NCI-H526 treated with DMSO at 0.1 percent for 48 hours (cell line): ENCODE data around the gene LIN52.

Experiments used
- DNase-seq: peaks from one replicate; lab custom pipeline; 2025; lab: John Stamatoyannopoulos, UW

Gene LIN52

DNA sequence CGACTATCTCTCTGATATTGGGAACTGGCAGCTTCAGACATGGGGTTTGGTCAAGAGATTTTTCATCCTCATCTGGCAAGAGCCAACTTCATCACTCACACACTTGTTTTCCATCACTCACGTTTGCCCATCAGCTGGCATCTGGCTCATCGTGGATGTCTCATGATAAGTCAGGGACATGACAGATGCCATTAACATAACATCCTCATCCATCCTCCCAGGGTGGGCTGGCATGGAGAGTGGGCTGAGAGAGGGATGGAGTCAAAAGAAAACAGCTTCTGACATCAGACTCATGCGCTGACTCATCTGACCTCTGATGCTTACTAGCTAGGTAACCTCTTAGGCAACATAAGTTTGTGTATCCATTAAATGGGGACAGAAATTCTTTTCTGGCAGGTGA, 152.7 kb downstream of the LIN52 start:
- no peak for DNase-seq

DNA sequence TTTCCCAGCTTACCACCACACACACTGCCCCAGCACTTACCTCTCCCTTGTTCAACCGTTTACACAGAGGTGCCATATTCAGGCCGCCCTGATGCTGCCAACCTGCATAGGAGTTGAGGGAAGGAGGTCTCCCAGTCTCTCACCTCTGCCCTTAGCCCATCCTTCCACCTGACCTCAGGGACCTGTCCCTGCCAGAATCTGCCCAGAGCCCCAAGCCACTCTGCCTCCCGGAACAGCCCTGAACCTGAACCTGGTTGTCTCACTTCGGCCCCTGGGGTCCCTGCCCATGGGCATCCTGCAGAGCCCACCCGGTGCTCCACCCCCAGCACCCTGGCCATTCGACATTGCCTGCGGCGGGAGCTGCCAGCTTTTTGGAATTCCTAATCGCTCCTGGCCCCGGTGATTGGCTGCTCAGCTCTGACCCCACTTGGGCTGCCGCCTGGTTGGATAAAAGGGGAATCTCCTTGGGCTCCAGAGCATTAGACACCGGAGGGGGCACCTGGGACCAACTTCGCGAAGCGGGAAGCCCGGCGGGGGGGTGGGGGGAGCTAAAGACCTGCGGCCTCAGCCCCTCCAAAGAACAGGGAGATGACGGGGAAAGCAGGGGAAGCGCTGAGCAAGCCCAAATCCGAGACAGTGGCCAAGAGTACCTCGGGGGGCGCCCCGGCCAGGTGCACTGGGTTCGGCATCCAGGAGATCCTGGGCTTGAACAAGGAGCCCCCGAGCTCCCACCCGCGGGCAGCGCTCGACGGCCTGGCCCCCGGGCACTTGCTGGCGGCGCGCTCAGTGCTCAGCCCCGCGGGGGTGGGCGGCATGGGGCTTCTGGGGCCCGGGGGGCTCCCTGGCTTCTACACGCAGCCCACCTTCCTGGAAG, 154.5 kb downstream of the LIN52 start, which contains the start of gene VSX2:
VSX2 (plus strand) TSS at position 476 of the 874 bp plus-strand sequence; CDS start at position 589, 113 bp downstream.
- DNase-seq, result no peak

DNA sequence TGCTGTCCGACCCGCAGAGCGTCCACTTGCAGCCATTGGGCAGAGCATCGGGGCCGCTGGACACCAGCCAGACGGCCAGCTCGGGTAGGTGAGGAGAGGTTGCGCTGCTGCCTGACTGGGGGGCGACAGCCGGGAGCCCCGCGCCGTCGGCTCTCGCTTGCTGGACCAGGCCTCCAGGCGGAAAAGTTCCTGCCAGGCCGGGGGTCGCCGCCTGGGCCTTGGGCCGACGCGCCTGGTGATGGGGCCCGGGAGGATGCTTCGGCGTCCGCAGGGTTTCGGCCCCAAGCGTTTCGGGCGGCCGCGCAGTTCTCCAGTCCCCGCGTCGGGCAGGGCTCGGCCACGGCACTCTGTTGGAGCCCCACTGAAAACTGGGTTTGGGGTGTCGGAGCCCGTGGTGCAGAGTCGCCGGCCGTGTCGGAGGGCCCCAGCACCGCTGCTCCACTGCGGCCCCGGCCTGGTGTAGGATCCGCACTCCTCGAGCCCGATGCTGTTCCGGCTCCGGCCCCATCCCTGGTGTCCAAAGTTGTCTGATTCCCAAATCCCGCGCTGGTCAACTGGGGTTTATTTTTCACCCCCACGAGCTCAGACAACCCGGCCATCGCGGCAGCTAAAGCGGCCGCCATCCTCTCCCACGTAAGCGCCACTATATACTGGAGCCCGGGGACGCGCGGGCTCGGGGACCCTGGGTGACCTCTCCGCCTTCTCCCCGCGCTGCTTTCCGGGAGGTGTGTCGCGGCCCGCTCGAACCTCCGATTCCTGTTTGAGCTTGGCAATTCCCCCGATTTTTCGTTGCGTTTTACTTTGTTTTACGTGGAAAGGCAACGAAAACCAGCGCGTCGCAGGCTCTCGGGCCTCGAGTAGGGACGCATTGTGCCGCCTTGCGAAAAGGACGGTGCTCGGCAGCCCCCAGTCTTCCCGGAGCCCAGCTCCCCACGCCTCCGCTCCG, 155.4 kb downstream of the LIN52 start:
- DNase-seq, result no peak

DNA sequence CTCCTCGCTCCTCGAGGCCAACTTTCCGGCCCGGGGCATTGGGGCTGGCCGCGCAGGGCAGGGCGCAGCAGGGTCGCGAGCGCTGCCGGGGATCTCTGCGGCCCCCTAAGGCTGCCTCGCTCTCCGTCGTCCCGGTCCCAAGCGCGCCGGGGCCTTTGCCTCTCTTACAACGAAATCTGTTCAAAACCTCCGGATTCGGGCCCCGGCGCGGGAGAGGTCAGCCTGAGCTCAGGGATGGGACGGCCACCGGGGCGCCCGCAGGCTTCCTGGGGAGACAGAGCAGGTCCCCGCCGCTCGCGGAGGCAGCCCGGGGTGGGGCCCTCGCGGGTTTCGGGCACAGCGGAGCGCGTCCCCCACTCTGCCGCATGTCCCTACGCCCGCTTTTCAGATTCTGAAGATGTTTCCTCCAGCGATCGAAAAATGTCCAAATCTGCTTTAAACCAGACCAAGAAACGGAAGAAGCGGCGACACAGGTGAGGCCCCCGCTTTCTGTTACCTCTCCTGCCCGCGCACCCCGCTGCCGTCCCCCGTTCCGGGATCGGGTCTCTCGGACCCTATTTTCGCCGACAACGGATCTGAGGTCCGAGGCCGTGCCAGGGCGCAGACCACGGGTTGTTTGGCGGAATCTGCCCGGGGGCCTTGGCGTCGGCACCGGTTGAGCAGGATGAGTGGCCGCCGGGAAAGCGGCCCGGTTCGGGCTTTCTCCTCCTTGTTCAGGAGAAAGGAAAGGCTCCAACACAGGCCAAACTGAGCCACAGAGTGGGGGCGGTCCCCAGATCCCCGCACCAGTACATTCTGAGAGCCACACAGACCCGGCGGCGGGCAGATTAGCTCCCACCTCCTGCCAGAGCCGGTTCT, 156.3 kb downstream of the LIN52 start:
- DNase-seq, result no peak

DNA sequence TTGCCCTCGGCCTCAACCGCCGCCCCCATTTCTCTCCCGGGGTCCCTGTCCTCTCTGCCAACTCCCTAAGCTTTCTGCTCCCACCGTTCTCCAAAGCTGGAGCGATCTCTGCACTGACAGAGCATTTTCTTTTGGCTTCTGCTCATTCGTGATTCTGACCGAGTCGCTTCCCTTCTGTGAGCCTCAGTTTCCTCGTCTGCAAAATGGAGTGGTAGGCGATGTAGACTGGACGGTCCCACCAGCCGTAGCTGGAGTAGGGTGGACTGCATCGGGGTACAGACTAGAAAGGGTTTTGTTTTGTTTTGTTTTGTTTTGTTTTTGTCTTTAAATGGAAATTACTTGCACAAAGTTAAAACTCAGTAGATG, 156.9 kb downstream of the LIN52 start:
- no peak for DNase-seq

DNA sequence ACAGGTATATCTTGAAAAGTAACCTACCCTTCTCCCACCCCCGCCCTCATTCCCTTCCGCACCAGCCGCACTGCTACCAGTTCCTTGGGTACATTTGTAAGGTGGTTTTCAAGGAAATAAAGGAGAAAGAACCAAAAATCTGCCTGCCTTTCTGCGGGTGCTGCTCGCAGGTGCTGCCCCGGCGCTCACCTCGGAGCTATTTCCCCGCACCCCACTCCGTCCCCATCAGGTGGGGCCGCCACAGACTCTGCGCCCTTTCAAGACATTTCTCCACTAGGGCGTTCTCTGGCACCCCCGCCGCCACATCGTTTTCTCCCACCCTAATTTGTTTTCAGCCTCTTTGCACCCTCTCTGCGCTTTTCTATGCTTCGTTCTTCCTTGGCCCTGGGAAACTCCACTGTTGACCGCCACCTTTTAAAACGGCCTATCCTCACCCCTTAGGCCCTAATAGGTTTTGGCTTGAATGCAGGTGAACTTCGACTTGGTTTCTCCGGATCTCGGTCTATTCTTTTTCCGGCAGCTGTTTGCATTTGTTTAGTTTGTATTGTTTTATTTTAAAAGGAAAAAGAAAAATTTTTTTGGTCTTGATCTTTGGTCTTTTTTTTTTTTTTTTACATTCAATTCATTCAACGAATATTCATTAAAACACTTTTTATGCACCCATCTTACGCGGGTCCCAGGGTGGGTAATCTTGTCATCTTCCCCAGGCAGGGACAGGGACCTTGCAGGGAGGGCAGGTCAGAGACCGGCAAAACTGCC, 157.4 kb downstream of the LIN52 start:
- DNase-seq, result no peak

DNA sequence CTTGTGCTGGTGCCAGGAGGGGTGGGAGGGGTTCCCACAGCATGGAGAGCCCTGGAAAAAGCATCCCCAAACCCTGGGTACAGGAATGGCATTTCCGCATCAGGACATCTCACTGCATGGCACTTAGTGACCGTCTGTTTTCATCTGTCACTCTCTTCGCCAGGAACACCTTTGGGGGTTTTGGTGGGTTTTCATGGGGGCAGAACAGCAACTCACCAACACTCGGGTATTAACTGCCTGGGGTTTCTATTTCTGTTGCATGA, 158.0 kb downstream of the LIN52 start:
- DNase-seq, result no peak

DNA sequence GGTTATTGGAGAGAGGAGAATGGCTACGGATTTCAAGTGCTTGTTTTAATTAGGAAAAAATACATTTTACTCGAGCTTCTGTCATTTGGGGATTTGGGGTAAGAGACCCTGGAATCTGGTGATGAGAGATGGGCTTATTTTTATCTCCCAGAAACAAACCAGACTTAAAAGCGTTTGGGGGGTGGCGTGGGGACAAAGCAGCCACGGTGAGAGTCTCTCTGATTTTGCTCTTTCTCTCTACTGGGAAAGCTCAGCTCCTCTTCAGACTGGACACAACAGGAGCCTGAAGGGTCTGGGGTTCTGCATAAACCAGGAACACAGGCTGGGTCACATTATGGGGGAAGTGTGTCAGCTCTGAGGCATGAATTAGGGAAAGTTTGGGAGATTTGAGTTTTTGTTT, 158.3 kb downstream of the LIN52 start:
- DNase-seq, result no peak

DNA sequence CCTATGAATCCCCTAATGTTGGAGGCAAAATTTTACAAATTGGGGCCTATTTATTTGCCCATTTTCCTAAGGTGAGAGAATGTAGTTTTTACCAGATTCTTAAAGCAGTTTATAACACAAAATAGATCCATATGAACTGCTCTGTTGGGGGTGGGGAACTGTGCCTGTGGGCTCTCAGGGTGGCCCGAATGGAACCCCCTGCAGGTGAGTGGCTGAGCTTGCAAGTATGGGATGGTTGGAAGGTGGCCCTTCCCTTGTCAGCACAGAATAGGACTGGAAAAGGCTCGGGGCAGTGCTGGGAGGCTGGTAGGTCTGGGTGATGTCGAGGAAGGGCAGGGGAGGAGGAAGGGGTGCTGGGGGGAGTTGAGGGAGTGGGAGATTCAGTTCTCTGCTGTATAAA, 159.4 kb downstream of the LIN52 start:
- DNase-seq, result no peak

DNA sequence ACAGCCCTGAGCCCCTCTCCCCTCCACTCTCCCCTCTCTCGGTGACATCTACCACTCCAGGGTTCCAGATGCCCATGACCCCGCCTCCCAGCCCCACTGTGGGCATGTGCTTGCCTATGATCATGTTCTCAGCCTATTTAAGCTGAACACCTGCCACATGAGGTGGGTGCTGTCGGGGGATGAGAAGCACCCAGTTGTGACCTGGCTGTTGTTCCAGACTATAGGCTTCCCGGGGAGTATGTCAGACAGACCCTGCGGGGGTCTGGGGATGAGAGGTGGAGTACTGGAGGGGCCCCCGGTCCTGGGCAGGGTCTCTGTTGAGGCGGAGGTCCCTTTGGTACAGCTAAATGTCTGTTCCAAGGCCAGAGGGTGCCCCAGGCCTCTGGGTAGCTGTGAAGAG, 160.5 kb downstream of the LIN52 start:
- DNase-seq, result no peak

DNA sequence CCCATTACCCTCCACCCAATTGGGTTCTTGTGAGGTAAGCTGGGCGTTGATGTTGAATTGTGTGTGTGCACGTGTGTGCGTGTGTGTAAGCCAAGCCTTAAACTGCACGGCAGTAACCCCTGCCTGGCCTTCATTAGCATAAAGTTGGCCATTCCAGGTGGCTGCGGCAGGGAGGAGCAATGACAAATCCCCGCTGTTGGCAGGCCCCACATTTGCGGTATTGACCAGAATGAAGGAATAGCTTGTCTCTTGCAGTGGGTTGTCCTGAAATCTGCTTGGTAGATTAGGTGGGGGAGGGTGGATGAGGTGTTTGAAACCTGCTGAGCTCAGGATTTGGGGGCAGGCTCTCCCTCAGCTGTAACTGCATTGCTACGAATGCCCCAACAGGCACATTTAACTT, 161.8 kb downstream of the LIN52 start:
- no peak for DNase-seq

DNA sequence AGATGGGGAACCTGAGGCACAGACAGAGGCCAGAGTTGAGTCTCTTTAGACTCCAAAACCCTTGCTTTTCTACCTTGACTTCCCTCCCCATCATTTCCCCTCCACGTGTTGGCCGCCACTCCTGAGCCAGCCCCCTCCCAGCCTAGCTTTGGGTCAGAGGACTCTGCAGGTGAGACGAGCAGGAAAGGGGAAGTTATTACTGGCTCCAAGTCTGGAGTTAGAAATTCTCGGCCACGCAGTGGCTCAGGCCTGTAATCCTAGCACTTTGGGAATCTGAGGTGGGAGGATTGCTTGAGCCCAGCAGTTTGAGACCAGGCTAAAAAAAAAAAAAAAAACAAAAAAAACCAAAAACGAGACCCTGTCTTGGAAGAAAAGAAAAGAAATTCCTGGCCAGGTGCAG, 163.3 kb downstream of the LIN52 start:
- no peak for DNase-seq

DNA sequence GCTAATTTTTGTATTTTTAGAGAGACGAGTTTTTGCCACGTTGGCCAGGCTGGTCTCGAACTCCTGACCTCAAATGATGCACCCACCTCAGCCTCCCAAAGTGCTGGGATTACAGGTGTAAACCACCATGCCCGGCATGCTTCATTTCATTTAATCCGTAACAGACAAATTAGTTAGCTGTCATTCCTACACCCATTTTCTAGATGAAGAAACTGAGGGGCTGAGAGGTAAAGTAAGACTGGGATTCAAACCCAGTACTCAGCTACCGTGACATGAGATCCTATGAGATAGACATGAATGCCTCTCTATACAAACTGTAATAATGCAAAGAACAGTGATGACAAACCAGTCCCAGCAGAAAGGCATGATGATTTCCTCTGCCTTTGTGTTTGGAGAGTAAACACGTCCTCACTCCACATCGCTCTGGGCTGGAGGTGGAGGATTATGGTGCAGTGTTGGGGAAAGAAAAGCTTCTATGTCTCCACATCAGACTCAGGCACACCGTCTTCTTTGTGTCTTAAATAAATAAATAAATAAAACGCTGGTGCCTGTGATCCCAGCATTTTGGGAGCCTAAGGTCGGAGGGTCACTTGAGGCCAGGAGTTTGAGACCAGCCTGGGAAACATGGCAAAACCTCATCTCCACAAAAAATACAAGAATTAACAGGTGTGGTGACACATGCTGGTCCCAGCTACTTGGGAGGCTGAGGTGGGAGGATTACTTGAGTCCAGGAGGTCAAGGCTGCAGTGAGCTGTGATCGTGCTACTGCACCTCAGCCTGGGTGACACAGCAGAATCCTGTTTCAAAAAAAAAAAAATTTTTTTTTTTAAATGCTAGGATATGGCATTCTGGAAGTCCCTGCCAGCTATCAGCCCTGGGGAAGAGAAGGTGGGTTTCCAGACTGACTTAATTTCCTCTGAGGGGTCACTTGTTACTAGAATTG, 164.9 kb downstream of the LIN52 start:
- DNase-seq, result no peak
